Measurements from ENCODE around the gene SETD1A. TPM values are rescaled to one million over a fixed set of nuclear protein-coding genes. Genes with fewer than 3 reads are reported as not detected.

SETD1A gene
- total and polyA plus RNA-seq, 2 of the 4 experiments (the other 2 are of a cell fraction) = 0.54 to 5.8 TPM

DNA sequence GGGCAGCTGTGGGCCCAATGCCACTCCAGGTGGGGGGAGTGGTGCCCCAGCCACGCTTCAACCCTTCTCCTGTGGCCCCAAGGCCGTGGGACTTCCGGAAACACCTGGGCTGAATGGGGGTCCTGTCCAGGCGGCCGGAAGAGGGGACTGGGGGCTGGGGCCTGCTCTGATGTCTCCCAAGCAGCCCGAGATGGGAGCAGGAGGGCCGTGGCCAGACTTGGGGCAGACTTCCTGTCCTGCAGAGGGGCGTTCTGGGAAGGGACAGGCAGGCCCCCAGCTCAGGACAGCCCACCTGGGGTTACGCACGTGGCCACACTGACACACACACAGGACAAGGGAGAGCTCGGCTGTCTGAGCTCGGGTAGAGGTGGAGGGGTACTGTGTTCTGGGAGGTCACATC is 32.6 kb downstream of the SETD1A start:
- Histone ChIP-seq H3K27ac (ENCODE audit: insufficient read depth, low read length) (no peak overlapping the region), H3K79me1 (ENCODE audit: low read depth in 1 of 2, low read length in 2 of 2) (peaks cover 0 to 14% of the 10 kb centered on the region in 2 experiments; a peak in 2 of 4 replicates), H3K27me3 (ENCODE audit: control insufficient read depth, insufficient read depth, low read length) (no peaks in the 10 kb centered on the region), H2BK5ac (ENCODE audit: low read depth, low read length, poor library complexity, severe bottlenecking) (no peak overlapping the region), H2AFZ (replicated peaks; ENCODE audit: low read length, poor library complexity) (no peak overlapping the region), H3K9ac (ENCODE audit: low read depth, low read length) (no peak overlapping the region), H2BK120ac (ENCODE audit: low read depth, low read length) (no peak overlapping the region), H3K4me1 (ENCODE audit: control insufficient read depth, insufficient read depth, low read length) (peaks cover 8% of the 10 kb centered on the region), H4K5ac (ENCODE audit: low read depth, low read length) (no peak overlapping the region), H4K20me1 (ENCODE audit: insufficient read depth, low read length) (no peaks in the 10 kb centered on the region), H3K4ac (ENCODE audit: low read depth, low read length) (no peak overlapping the region), H2BK20ac (ENCODE audit: low read depth, low read length) (no peak overlapping the region), H2AK5ac (ENCODE audit: low read depth, low read length) (no peak overlapping the region), H2AK9ac (replicated peaks; ENCODE audit: low read depth, low read length, poor library complexity) (peak overlapping the region; percentile 37), H3K18ac (ENCODE audit: low read depth, low read length) (no peak overlapping the region), H3K4me2 (ENCODE audit: low read depth, low read length) (no peak overlapping the region), H3K14ac (replicated peaks; ENCODE audit: low read depth, low read length) (no peak overlapping the region), H3K56ac (ENCODE audit: extremely low read depth, insufficient read depth, low read length) (no peak overlapping the region), H2BK15ac (ENCODE audit: low read depth, low read length) (no peak overlapping the region), H3K36me3 (ENCODE audit: control insufficient read depth, insufficient read depth, low read length) (peaks cover 5% of the 10 kb centered on the region; the same call in 1 of the 2 replicates), H4K8ac (ENCODE audit: low read depth in 2 of 2, low read length in 2 of 2) (no peak overlapping the region), H3K4me3 (ENCODE audit: insufficient read depth, low read depth, low read length) (no peak overlapping the region), H3K23ac (ENCODE audit: low read depth, low read length) (no peak overlapping the region), H3K9me3 (ENCODE audit: control insufficient read depth, insufficient read depth, low read length) (no peaks in the 10 kb centered on the region), H4K91ac (ENCODE audit: insufficient read depth, low read depth, low read length) (no peak overlapping the region), H3K9me1 (ENCODE audit: insufficient read depth, low read length) (no peaks in the 10 kb centered on the region; the same call in none of the 2 replicates)
- 77% methylated on average over 7 of the region's 12 CpGs; no CpG with 5 or more reads in 1 of the 2 experiments for WGBS, 2 experiments (ENCODE audit: extremely low coverage in 2 of 2, insufficient read length in 1 of 2)
- no TSS peak for BruUV-seq (replicated peaks)
- TF ChIP-seq RFX5 (IDR thresholded peaks at IDR 0.05; ENCODE audit: low read depth, low read length) (no peak), MXI1 (IDR thresholded peaks at IDR 0.05; ENCODE audit: borderline replicate concordance, low read depth, low read length) (no peak), CHD1 (IDR thresholded peaks at IDR 0.05; ENCODE audit: low read depth, low read length) (no peak), ELK1 (IDR thresholded peaks at IDR 0.05; ENCODE audit: borderline replicate concordance, low read depth, low read length) (no peak)
- TF ChIP-seq, protein P1, sequence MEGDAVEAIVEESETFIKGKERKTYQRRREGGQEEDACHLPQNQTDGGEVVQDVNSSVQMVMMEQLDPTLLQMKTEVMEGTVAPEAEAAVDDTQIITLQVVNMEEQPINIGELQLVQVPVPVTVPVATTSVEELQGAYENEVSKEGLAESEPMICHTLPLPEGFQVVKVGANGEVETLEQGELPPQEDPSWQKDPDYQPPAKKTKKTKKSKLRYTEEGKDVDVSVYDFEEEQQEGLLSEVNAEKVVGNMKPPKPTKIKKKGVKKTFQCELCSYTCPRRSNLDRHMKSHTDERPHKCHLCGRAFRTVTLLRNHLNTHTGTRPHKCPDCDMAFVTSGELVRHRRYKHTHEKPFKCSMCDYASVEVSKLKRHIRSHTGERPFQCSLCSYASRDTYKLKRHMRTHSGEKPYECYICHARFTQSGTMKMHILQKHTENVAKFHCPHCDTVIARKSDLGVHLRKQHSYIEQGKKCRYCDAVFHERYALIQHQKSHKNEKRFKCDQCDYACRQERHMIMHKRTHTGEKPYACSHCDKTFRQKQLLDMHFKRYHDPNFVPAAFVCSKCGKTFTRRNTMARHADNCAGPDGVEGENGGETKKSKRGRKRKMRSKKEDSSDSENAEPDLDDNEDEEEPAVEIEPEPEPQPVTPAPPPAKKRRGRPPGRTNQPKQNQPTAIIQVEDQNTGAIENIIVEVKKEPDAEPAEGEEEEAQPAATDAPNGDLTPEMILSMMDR (conservative IDR thresholded peaks at IDR 0.05; ENCODE audit: low read depth, low read length) = no peak
- ChIA-PET CTCF (no interaction called here), POLR2A (ENCODE audit: unreplicated experiment) (no interaction called here)
- dilution Hi-C loops (cut with HindIII; ENCODE audit: low sequenced_read_pairs, unreplicated experiment) (no loop called here), in situ Hi-C loops (cut with MboI; ENCODE audit: low sequenced_read_pairs) (loop anchor here (10.0 to 25.0 kb wide), 2 partner anchors 455 to 722 kb away; partner anchors contain the start of gene ZNF843), intact Hi-C loops (cut with micrococcal nuclease) (no loop called here)
- ATAC-seq (ENCODE audit: low read depth) (no peak), DNase-seq (no peak)

Measured in IMR-90 (cell line).